Measurements from ENCODE around the gene FRMD3.

DNA sequence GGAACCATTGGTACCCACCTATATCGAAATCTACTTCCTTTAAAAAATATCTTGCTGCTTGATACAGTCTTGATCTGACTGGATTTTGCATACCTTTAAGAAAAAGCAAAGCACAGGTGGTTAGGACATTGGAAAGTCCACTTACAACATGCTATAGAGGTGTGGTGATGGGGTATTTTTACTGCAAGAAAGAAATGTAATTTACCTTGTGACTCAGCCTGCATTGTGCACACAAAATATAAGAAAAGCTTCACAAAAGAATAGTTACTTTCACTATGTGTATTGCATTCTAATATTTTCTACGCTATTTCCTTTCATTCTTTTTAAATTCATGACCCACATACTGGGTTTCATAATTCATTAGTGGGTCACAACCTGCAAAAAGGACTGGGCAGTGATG is 239.1 kb downstream of the FRMD3 start:
- TF ChIP-seq, protein P1, sequence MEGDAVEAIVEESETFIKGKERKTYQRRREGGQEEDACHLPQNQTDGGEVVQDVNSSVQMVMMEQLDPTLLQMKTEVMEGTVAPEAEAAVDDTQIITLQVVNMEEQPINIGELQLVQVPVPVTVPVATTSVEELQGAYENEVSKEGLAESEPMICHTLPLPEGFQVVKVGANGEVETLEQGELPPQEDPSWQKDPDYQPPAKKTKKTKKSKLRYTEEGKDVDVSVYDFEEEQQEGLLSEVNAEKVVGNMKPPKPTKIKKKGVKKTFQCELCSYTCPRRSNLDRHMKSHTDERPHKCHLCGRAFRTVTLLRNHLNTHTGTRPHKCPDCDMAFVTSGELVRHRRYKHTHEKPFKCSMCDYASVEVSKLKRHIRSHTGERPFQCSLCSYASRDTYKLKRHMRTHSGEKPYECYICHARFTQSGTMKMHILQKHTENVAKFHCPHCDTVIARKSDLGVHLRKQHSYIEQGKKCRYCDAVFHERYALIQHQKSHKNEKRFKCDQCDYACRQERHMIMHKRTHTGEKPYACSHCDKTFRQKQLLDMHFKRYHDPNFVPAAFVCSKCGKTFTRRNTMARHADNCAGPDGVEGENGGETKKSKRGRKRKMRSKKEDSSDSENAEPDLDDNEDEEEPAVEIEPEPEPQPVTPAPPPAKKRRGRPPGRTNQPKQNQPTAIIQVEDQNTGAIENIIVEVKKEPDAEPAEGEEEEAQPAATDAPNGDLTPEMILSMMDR (conservative IDR thresholded peaks at IDR 0.05; ENCODE audit: low read length): no peak
- TF ChIP-seq EZH2phosphoT487 (IDR thresholded peaks at IDR 0.05; ENCODE audit: borderline replicate concordance): no peak
